WTC11 (cell line): ENCODE results near the gene MVK. TPM values are rescaled to one million over a fixed set of nuclear protein-coding genes. Genes with fewer than 3 reads are reported as not detected.

ENCODE experiments used
- ATAC-seq: fragments of 200-7000 bp; cut with Tn5 transposase; 2 replicates; pipeline ENCODE4 v1.10.0; 2021; ENCODE audit warnings: mild to moderate bottlenecking, moderate library complexity
- CTCF ChIA-PET: fragments of 300-600 bp; sonication (Branson Sonifier 250); formaldehyde crosslinking; loops from one replicate; lab custom pipeline; 2021; ENCODE audit warnings: antibody characterized with exemption; lab: Charles Lee
- POLR2A ChIA-PET: fragments of 350-600 bp; sonication (Branson Sonifier 250); formaldehyde crosslinking; loops from one replicate; lab custom pipeline; 2021; ENCODE audit warnings: antibody characterized with exemption; lab: Charles Lee
- DNase-seq: peaks from one replicate; pipeline ENCODE4 v3.0.0; 2021; ENCODE audit warnings: low spot score
- H3K27ac Mint-ChIP-seq: 2 replicates; pipeline ENCODE4 v1.8.0; 2021; ENCODE audit warnings: mixed read lengths
- H3K27me3 Mint-ChIP-seq: 2 replicates; pipeline ENCODE4 v1.8.0; 2021; ENCODE audit warnings: low read depth, mild to moderate bottlenecking, moderate library complexity, mixed read lengths
- H3K36me3 Mint-ChIP-seq: 2 replicates; pipeline ENCODE4 v1.8.0; 2021; ENCODE audit warnings: mixed read lengths
- H3K4me1 Mint-ChIP-seq: 2 replicates; pipeline ENCODE4 v1.8.0; 2022; ENCODE audit warnings: mixed read lengths
- H3K4me3 Mint-ChIP-seq: 2 replicates; pipeline ENCODE4 v1.8.0; 2021; ENCODE audit warnings: mild to moderate bottlenecking, moderate library complexity, mixed read lengths
- H3K9me3 Mint-ChIP-seq: 2 replicates; pipeline ENCODE4 v1.8.0; 2021; ENCODE audit warnings: mixed read lengths
- EMX1 ChIP-seq: fragments of 250-450 bp; sonication (Bioruptor Pico); IDR thresholded peaks from 2 replicates; pipeline ENCODE4 v1.8.0; 2021; ENCODE audit warnings: mild to moderate bottlenecking
- ESRRA ChIP-seq: sonication (generic); formaldehyde crosslinking; IDR thresholded peaks from 2 replicates; pipeline ENCODE4 v1.8.1; 2022; ENCODE audit warnings: mild to moderate bottlenecking, missing genetic modification reagents, borderline replicate concordance
- ETV6 ChIP-seq: sonication (generic); formaldehyde crosslinking; IDR thresholded peaks from 2 replicates; pipeline ENCODE4 v1.8.1; 2022; ENCODE audit warnings: mild to moderate bottlenecking, missing genetic modification reagents
- FOXP1 ChIP-seq: sonication (generic); formaldehyde crosslinking; IDR thresholded peaks from 2 replicates; pipeline ENCODE4 v1.8.0; 2022; ENCODE audit warnings: missing genetic modification reagents, mild to moderate bottlenecking, moderate library complexity, borderline replicate concordance
- FOXP4 ChIP-seq: sonication (generic); formaldehyde crosslinking; IDR thresholded peaks from 2 replicates; pipeline ENCODE4 v1.8.0; 2022; ENCODE audit warnings: mild to moderate bottlenecking, missing genetic modification reagents
- GTF2I ChIP-seq: fragments of 250-450 bp; sonication (Bioruptor Pico); conservative IDR thresholded peaks from 2 replicates; pipeline ENCODE4 v1.4.0; 2021; ENCODE audit warnings: mild to moderate bottlenecking
- MAX ChIP-seq: sonication (generic); formaldehyde crosslinking; IDR thresholded peaks from 2 replicates; pipeline ENCODE4 v1.8.0; 2022; ENCODE audit warnings: mild to moderate bottlenecking, missing genetic modification reagents
- MYBL2 ChIP-seq: sonication (generic); formaldehyde crosslinking; IDR thresholded peaks from 2 replicates; pipeline ENCODE4 v1.8.1; 2023; ENCODE audit warnings: mild to moderate bottlenecking, moderate library complexity, missing genetic modification reagents
- NR2C2 ChIP-seq: sonication (generic); formaldehyde crosslinking; IDR thresholded peaks from 2 replicates; pipeline ENCODE4 v1.8.0; 2022; ENCODE audit warnings: mild to moderate bottlenecking, missing genetic modification reagents
- TCF7 ChIP-seq: sonication (generic); formaldehyde crosslinking; IDR thresholded peaks from 2 replicates; pipeline ENCODE4 v1.8.0; 2022; ENCODE audit warnings: mild to moderate bottlenecking, low read depth, missing genetic modification reagents, moderate library complexity
- TP53 ChIP-seq: sonication (generic); formaldehyde crosslinking; IDR thresholded peaks from 2 replicates; pipeline ENCODE4 v1.8.1; 2023; ENCODE audit warnings: mild to moderate bottlenecking, missing genetic modification reagents
- ZBTB43 ChIP-seq: sonication (generic); formaldehyde crosslinking; IDR thresholded peaks from 2 replicates; pipeline ENCODE4 v1.8.1; 2023; ENCODE audit warnings: mild to moderate bottlenecking, missing genetic modification reagents
- ZNF121 ChIP-seq: sonication (generic); formaldehyde crosslinking; IDR thresholded peaks from 2 replicates; pipeline ENCODE4 v1.8.0; 2023; ENCODE audit warnings: missing genetic modification reagents
- ZNF423 ChIP-seq: fragments of 250-450 bp; sonication (Bioruptor Pico); IDR thresholded peaks from 2 replicates; pipeline ENCODE4 v2.1.2; 2022; ENCODE audit warnings: mild to moderate bottlenecking, moderate library complexity
- total RNA-seq: library from RNA; stranded (reverse); gene quantifications from 3 replicates; pipeline ENCODE4 v1.2.3, GENCODE V29; 2021
- TF ChIP-seq, protein P1 (sequence below): sonication (generic); formaldehyde crosslinking; IDR thresholded peaks from 2 replicates; pipeline ENCODE4 v1.8.0; 2023; ENCODE audit warnings: missing genetic modification reagents, mild to moderate bottlenecking, borderline replicate concordance
- TF ChIP-seq, protein P2 (sequence below): sonication (generic); formaldehyde crosslinking; IDR thresholded peaks from 2 replicates; pipeline ENCODE4 v1.8.0; 2023; ENCODE audit warnings: missing genetic modification reagents
- TF ChIP-seq, protein P3 (sequence below): sonication (generic); formaldehyde crosslinking; IDR thresholded peaks from 2 replicates; pipeline ENCODE4 v1.8.1; 2023; ENCODE audit warnings: mild to moderate bottlenecking, missing genetic modification reagents, moderate library complexity
- TF ChIP-seq, protein P4 (sequence below): sonication (generic); formaldehyde crosslinking; IDR thresholded peaks from 2 replicates; pipeline ENCODE4 v1.8.1; 2022; ENCODE audit warnings: mild to moderate bottlenecking, moderate library complexity, missing genetic modification reagents

Gene MVK
- total RNA-seq, 1 experiment from 2014 or later = 13.2 TPM

DNA sequence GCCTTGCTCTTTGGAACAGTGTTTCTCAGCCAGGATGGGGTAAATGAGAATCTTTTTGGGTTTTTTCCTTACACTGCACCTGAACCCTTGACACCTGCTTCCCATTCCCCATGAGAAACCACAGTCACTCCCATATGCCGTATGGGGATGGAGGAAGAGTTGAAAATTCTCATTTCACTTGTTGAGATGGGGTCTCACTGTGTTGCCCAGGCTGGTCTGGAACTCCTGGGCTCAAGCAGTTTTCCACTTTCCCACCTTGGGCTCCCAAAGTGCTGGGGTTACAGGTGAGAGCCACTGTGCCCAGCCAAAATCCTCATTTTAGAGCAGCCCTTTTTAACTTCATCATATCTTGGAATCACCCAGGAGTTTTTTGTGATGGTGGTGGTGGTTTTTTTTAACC is 3.7 kb downstream of the MVK start (continued):
- TF ChIP-seq, protein P1, sequence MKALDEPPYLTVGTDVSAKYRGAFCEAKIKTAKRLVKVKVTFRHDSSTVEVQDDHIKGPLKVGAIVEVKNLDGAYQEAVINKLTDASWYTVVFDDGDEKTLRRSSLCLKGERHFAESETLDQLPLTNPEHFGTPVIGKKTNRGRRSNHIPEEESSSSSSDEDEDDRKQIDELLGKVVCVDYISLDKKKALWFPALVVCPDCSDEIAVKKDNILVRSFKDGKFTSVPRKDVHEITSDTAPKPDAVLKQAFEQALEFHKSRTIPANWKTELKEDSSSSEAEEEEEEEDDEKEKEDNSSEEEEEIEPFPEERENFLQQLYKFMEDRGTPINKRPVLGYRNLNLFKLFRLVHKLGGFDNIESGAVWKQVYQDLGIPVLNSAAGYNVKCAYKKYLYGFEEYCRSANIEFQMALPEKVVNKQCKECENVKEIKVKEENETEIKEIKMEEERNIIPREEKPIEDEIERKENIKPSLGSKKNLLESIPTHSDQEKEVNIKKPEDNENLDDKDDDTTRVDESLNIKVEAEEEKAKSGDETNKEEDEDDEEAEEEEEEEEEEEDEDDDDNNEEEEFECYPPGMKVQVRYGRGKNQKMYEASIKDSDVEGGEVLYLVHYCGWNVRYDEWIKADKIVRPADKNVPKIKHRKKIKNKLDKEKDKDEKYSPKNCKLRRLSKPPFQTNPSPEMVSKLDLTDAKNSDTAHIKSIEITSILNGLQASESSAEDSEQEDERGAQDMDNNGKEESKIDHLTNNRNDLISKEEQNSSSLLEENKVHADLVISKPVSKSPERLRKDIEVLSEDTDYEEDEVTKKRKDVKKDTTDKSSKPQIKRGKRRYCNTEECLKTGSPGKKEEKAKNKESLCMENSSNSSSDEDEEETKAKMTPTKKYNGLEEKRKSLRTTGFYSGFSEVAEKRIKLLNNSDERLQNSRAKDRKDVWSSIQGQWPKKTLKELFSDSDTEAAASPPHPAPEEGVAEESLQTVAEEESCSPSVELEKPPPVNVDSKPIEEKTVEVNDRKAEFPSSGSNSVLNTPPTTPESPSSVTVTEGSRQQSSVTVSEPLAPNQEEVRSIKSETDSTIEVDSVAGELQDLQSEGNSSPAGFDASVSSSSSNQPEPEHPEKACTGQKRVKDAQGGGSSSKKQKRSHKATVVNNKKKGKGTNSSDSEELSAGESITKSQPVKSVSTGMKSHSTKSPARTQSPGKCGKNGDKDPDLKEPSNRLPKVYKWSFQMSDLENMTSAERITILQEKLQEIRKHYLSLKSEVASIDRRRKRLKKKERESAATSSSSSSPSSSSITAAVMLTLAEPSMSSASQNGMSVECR (CRISPR knock-in tag) = no peak
- TF ChIP-seq ESRRA (CRISPR knock-in tag) (no peak), ZNF121 (no peak; the same call in 1 of the 2 replicates), ZNF423 (no peak), ZBTB43 (CRISPR knock-in tag) (no peak), MYBL2 (CRISPR knock-in tag) (no peak), NR2C2 (CRISPR knock-in tag) (no peak)

- Mint-ChIP-seq H3K9me3 (no peaks in the 10 kb centered on the region), H3K27me3 (no peaks in the 10 kb centered on the region), H3K36me3 (peaks cover 45% of the 10 kb centered on the region)
- ATAC-seq (no peak), DNase-seq (no peak)
- TF ChIP-seq GTF2I (CRISPR knock-in tag) (no peak), FOXP4 (CRISPR knock-in tag) (no peak), EMX1 (no peak), MAX (CRISPR knock-in tag) (no peak), ETV6 (no peak), TP53 (CRISPR knock-in tag) (no peak)
- TF ChIP-seq, all 79 proteins: peak for 0
- CTCF ChIA-PET = no interaction called here
- Mint-ChIP-seq H3K4me3 (no peak overlapping the region), H3K27ac (no peak overlapping the region), H3K4me1 (peaks cover 9% of the 10 kb centered on the region)
- POLR2A ChIA-PET = no interaction called here
Observed at GRCh38 chr12:109578330-109578927, 4.8 kb downstream of the MVK start.

- no peak for ATAC-seq
- Mint-ChIP-seq H3K9me3 (no peaks in the 10 kb centered on the region), H3K4me3 (no peak overlapping the region), H3K36me3 (peaks cover 50% of the 10 kb centered on the region), H3K27me3 (no peaks in the 10 kb centered on the region), H3K4me1 (peaks cover 3% of the 10 kb centered on the region), H3K27ac (no peak overlapping the region)
- TF ChIP-seq TCF7 (CRISPR knock-in tag) (no peak), FOXP1 (CRISPR knock-in tag) (no peak)
- TF ChIP-seq, protein P2, sequence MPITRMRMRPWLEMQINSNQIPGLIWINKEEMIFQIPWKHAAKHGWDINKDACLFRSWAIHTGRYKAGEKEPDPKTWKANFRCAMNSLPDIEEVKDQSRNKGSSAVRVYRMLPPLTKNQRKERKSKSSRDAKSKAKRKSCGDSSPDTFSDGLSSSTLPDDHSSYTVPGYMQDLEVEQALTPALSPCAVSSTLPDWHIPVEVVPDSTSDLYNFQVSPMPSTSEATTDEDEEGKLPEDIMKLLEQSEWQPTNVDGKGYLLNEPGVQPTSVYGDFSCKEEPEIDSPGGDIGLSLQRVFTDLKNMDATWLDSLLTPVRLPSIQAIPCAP (CRISPR knock-in tag) = no peak
- TF ChIP-seq, protein P3, sequence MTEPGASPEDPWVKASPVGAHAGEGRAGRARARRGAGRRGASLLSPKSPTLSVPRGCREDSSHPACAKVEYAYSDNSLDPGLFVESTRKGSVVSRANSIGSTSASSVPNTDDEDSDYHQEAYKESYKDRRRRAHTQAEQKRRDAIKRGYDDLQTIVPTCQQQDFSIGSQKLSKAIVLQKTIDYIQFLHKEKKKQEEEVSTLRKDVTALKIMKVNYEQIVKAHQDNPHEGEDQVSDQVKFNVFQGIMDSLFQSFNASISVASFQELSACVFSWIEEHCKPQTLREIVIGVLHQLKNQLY = no peak
- TF ChIP-seq, protein P4, sequence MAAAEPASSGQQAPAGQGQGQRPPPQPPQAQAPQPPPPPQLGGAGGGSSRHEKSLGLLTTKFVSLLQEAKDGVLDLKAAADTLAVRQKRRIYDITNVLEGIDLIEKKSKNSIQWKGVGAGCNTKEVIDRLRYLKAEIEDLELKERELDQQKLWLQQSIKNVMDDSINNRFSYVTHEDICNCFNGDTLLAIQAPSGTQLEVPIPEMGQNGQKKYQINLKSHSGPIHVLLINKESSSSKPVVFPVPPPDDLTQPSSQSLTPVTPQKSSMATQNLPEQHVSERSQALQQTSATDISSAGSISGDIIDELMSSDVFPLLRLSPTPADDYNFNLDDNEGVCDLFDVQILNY (CRISPR knock-in tag) = no peak
- ChIA-PET CTCF (no interaction called here), POLR2A (no interaction called here)
- DNase-seq = no peak
Observed at GRCh38 chr12:109579639-109580038, 6.0 kb downstream of the MVK start.
